DMS53 treated with DMSO at 0.1 percent for 48 hours (cell line): ENCODE data around the gene GREM2.

Source experiments
- DNase-seq: peaks from one replicate; lab custom pipeline; 2025; ENCODE audit not compliant: unreplicated experiment; lab: John Stamatoyannopoulos, UW

GREM2 gene

GRCh38 chr1:240611619-240612480 is at the start of gene GREM2:
TSS of gene GREM2 (minus strand) at chr1:240612155. CDS start at chr1:240493475, 118,680 bp downstream.
- peak; percentile 69 for DNase-seq

DNA sequence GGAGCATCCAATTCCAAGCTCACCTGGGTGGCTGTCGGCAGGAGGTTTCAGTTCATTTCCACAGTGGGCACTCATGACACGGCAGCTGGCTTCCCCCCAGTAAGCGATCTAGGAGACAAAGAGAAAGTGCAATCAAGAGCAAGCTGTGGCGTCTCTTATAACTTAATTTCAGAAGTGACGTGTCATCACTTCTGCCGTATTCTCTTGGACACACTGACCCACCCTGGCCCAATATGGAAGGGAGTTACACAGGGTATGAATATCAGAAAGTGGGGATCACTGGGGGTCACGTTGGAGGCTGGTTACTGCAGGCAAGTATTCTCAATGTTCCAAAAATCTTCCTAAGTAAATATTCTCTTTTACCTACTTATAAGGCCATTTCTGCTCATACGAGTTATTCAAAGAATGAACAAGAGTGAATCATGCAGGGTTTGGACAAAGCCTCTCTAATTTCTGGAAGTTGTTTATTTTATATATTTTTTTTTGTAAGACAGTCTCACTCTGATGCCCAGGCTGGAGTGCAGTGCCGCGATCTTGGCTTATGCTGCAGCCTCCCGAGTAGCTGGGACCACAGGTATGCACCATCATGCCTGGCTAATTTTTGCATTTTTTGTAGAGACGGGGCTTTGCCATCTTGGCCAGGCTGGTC is 46.5 kb upstream of the GREM2 start:
- DNase-seq, result no peak

DNA sequence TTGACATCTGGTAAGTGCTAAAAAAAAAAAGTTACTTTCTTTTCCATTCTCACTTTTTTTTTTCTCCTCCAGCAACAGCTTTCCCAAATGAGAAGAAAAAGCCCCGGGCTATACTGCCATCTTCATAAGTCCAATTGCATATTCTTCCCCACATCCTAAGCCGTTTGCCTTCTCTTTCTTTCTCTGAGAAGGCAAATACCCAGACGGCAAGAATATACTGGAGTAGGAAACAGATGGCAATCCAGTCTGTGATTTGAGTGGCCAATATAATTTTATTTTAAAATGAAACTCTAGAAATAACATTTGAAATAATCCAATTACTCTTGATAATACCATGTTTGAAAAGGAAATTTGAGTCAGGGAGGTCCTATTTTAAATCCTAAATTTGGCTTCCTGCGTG is 44.6 kb upstream of the GREM2 start:
- no peak for DNase-seq

GRCh38 chr1:240652961-240653409 is 41.0 kb upstream of the GREM2 start:
- peak; percentile 64 for DNase-seq

GRCh38 chr1:240652549-240652948 is 40.6 kb upstream of the GREM2 start:
- DNase-seq, result no peak

DNA sequence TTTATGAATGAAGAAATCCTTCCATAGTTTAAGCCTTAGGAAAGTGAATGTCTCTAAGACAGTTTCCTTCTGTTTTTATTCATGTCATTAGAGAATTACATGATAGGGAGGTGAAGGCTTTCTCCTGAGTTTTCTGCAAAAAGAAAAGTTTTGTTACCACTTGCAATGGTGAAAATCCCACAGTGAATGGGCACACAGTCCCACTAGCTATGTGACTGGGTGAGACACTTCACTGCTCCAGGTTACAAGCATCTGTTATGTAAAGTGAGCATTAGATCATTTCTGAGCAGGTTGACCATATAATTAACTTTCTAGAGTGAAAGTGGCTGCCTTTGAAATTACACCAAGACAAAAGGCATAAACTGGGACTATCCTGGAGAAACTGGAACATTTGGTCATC is 38.9 kb upstream of the GREM2 start:
- no peak for DNase-seq

- DNase-seq, result no peak
Observed at GRCh38 chr1:240649733-240650721, 38.1 kb upstream of the GREM2 start.

GRCh38 chr1:240646571-240647240 is 34.8 kb upstream of the GREM2 start:
- no peak for DNase-seq

DNA sequence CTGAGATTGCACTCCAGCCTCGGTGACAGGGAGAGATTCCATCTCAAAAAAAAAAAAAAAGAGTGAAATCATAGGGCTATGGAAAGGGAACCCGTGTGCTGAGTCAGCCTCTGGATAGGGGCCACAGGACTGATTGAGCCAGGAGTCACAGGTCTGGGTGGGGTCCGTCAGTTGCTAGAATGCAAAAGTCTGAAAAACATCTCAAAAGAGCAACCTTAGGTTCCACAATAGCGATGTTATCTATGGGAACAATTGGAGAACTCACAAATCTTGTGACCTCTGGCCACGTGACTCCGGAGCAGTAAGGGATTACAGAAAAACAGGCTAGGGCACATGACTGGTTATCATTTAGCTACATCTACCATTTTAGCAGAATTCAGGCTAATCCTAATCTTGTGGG is 32.8 kb upstream of the GREM2 start:
- DNase-seq, result no peak

GRCh38 chr1:240635466-240636256 is 23.7 kb upstream of the GREM2 start:
- no peak for DNase-seq

GRCh38 chr1:240630409-240630808 is 18.5 kb upstream of the GREM2 start:
- no peak for DNase-seq

- DNase-seq, result no peak
Observed at GRCh38 chr1:240621249-240621648, 9.3 kb upstream of the GREM2 start.

DNA sequence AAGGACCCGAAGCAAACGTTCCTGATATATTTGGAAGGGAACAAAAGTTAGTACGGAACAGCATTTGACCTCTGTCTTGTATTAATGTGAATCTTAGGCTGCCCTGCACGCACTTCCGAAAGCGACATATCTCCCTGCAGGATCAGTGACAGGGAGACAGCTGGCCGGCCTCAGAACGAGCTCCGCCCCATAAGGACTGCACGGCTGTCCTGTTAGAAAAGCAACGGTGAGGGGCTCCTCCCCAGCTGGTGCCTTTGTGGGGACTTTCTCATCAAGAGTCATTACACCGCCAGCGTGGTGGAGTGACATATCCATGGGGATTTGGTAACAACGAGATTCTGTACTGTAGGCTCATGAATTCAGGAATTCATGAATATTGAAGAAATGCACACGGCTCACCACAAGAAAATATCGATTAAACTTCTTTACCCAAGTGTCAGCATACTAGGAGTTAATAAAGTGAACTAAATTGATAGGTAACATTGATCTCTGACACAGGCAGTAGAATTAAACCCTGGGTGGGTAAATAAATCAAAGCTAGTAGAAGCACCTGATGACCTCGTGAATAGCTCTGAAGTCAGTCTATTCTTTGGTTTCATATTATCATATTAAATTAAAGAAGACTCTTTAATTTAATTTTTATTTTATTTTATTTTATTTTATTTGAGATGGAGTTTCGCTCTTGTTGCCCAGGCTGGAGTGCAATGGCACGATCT is 8.1 kb upstream of the GREM2 start:
- no peak for DNase-seq

- DNase-seq, result no peak
Observed at GRCh38 chr1:240619357-240619756, 7.4 kb upstream of the GREM2 start.

DNA sequence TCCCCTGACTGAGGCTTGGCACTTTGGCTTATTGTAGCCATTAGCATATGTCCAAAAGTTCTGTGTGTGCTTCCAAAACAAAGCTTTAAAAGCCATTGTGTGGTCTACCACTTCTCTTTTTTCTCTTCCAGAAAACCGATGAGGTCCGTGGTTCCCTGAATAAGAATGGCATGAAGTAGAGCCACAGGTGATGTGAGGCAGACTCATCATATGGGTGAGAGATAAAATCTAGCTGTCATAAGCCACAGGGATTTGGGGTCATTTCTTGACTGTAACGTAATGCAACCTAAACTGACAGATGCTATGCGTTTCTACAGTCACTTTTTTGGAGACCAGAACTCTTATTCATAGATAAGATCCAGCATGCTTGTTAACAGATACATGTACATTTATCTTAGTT is 7.0 kb upstream of the GREM2 start:
- DNase-seq, result no peak

GRCh38 chr1:240616018-240616417 is 4.1 kb upstream of the GREM2 start:
- DNase-seq, result no peak

DNA sequence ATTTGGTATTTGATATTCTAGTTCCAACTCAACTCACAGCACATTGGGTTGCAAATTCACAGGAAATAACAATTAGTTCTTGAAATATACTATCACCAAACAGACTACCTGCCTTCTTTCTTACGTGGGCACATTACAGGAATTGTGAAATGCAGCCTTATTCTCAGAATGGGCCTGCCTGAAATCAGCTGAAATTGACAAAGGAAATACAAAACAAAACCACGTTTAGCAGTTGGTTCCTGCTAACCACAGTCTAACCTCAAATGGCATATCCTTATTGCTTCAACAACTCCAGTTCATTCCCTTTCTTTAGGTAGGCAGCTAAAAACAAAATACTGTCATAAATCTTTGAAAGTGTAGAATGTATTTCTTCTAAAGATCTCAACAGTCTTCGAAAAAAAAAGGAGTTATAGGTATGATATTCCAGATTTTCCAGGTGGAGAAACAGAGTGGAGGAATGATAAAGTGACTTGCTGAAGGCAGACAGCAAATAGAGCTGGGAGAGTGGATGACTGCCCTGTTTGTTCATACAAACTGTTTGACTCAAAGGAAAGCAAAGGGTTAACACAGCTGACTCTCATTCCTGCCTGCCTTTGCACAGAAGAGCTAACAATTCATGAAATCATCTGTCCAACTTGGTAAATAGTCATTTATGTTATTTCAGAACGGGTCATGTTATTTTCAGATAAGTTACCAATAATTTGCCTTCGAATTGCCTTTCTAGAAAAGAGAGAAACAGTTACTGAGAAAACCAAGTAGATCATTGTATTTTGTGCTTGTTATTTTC is 1.6 kb upstream of the GREM2 start:
- DNase-seq, result no peak

- no peak for DNase-seq
Observed at GRCh38 chr1:240612811-240613210, 856 bp upstream of the GREM2 start.
